ENCODE measurements around the gene LRRC3.

DNA sequence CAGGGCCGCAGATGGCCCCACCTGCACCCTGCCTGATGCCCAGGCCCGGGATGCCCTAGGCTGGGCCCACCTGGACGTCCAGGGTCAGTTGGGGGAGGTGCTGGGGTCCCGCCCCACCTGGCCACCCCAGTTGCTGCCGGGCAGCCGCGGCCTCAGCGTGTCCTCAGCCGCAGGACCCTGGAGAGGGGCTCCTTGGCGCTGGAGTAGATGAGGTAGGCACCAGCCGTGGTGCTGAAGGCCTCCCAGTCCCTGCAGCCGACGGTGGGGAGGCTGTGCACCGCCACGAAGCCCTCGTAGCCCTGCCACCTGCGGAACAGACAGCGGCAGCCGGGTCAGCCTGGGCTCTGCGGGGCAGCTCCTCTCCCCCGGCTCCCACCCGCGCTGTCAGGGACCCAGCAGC is 44.3 kb downstream of the LRRC3 start:
- no peak for TF ChIP-seq CTCF (IDR thresholded peaks at IDR 0.05; ENCODE audit: low read length)
- no peak for TF ChIP-seq EZH2phosphoT487 (IDR thresholded peaks at IDR 0.05; ENCODE audit: low read length)
- no peak for TF ChIP-seq EZH2 (optimal IDR thresholded peaks at IDR 0.05; ENCODE audit: low read depth, low read length)

All from MM.1S (cell line).